HG02763 (cell line): ENCODE data around the gene NOVA2.

ENCODE experiments used
- ATAC-seq: cut with Tn5 transposase; IDR thresholded peaks from one replicate; pipeline ENCODE4 v1.9.1; 2021; ENCODE audit warnings: mild to moderate bottlenecking, moderate library complexity; ENCODE audit not compliant: unreplicated experiment

Gene NOVA2

DNA sequence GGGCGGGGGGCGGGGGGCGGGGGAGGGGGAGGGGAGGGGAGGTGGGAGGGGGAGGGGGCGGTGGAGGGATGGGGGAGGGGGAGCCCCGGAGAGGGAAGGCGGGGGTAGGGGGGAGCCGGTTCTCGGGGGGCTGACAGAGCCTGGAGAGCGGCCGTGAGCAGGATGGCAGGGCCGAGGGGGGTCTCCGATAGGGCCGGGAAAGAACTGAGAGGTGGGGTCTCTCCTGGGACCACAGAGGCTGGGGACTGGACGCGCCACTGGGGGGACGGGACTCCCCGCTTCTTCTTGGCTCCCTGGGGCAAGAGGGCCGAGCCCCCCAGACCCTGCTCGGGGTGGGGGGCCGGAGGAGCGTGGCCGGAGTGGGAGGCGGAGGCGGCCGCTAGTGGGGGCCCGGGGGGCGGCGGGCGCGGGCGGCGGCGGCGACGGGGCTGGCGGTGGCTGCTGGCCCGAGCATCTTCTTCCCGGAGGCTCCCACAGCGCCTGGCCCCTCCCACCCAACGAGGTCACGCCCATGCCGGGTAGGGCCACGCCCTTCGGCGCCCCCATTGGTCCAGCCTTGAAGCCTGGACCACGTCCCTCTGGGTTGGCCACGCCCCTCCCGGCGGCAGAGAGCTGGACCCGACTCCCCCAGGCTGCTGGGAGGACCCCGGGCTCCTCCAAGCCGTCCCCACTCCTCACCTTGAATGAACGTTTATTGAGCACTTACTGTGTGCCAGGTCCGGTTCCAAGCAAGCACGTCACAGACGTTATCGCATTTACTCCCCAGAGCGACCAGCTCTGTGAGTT is at the start of gene NOVA2:
Gene NOVA2, minus strand, starts transcription at position 313 of the 786 bp plus-strand sequence. CDS start 514 bp downstream, outside the sequence.
- no peak for ATAC-seq

GRCh38 chr19:46023311-46023779 is 49.7 kb upstream of the NOVA2 start:
- ATAC-seq = no peak

- ATAC-seq = no peak
Observed at GRCh38 chr19:46022431-46023310, 49.0 kb upstream of the NOVA2 start, which contains the start of gene PGLYRP1. PGLYRP1 (minus strand) TSS chr19:46023053; CDS start chr19:46023021, 32 bp downstream.

DNA sequence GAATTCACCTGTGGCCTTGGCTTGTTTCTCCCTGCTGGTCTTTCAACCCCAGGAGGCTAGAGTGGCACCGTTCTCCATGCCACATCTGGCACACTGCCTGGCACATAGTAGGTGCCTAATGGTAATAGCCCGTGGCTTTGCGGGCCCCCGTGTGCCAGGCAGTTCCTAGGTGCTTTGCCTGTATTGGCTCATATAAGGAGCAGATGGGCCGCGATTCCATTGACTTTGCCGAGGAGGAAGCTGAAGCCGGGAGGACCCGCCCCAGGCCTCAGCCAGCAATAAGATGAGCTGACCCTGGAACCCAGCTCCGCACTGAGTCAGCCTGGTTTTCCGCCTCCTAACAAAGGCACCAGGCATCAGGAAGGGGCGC is 48.4 kb upstream of the NOVA2 start:
- ATAC-seq = no peak

- ATAC-seq = no peak
Observed at GRCh38 chr19:46021531-46022041, 47.9 kb upstream of the NOVA2 start.

GRCh38 chr19:46020819-46021125 is 47.1 kb upstream of the NOVA2 start:
- no peak for ATAC-seq

DNA sequence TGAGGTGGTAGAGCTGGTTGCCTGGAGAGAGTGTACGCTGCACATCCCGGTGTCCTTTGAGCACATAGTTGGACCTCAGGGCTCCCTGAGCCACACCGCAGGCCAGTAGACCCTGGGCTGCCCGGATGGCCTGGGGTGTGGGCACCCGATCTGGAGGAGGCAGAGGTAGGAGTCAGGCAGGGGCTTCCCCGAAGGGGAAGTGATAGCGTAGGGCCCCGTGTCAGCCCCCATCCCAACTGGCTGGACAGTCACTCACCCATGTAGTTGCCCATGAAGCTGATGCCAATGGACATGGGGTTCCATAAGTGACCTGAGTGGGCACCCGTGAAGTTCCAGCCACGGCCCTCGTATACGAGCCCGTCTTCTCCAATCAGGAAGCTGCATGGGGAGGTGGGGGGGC is 45.6 kb upstream of the NOVA2 start:
- ATAC-seq = no peak

DNA sequence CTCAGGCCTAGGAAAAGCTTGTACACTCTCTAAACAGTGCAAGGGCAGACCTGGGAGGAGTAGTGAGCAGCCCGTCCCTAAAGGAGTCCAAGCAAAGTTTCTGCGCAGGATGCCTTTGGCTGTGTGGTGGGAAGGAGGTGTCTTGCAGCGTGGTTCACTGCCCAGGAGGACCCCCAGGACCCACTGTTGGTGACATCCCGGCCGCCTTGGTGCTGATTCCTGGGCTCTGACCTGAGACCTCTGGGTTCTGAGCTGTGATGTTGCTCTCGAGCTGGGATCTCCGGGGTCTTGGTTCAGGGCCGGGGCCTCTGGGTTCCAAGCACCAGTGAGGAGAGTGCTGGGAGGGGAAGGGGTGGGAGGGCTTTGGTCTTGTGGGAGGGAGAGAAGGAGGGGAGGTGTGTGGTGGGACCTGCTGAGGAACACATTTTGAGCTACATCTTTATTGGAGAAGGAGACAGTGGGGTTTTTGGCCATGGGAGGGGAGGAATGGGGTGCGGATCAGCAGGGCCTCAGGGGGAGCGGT is 45.1 kb upstream of the NOVA2 start:
- no peak for ATAC-seq

DNA sequence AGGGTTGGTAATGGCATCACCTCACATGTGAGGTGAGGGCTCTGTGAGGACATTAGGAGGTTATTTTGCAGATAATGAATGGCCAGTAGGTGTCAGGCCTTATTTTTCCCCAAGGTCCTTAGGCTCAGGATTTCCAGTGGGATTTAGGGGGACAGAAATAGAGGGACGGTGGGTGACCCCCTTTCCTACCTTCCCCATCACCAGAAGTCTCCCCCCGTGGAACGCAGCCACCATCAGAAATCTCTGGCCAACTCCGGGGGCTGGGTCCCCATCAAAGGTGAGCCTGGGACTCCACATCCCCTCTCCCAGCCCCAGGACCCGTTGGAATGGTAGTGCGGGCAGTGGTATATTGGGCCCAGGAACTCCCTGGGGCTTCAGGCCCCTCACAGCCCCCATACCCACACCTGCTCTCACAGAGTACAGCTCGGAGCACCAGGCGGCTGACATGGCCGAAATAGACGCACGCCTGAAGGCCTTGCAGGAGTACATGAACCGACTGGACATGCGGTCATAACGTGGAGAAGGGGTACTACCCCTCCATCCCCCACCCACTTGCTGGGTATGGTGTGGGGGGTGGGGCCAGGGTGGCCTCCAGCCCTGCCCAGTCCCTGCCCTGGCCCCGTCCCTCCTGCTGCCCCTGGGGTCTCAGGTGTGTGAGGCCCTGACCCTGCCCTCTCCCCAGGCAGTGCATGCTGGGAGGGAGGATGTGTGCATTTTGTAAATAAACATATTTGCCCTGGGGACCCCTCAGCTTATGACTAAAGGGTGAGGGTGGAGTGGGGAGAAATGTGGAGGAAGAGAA is 44.4 kb upstream of the NOVA2 start:
- ATAC-seq = no peak

- ATAC-seq = no peak
Observed at GRCh38 chr19:46017095-46017429, 43.4 kb upstream of the NOVA2 start.

- no peak for ATAC-seq
Observed at GRCh38 chr19:46016426-46017094, 42.9 kb upstream of the NOVA2 start.

DNA sequence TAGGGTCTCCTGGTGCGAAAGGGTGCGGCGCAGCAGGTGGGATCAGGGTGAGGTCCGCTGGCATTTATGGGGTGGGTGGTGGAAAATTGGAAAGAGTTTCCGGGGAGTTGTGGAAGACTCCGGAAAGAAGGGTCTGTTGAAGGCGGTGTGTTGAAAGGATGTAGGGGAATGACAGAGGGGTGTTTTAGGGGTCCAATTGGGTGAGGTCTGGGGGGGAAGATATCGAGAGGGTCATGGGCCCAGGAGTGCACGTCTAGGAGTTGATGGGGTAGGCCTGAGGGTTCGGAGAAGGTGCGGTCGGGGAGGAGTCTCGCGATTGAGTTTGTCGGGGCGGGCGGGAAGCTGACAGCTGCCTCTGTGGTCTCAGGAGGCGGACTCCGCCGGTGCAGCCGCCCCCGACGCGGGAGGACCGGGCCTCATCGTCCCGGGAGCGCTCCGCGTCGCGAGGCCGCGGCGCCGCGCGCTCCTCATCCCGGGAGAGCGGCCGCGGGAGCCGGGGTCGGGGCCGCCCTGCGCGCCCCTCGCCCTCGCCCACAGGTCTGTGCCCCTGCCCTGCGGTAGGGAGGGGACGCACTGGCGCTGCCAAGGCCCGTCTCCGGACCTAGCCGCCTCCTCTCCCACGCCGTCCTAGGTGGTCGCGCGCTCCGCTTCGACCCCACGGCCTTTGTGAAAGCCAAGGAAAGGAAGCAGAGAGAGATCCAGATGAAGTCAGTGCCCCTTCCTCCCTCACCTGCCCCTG is 42.2 kb upstream of the NOVA2 start:
- no peak for ATAC-seq

- ATAC-seq = no peak
Observed at GRCh38 chr19:46014941-46015686, 41.4 kb upstream of the NOVA2 start.

GRCh38 chr19:46014534-46014933 is 40.9 kb upstream of the NOVA2 start:
- no peak for ATAC-seq

GRCh38 chr19:46009530-46010510 is 36.2 kb upstream of the NOVA2 start:
- no peak for ATAC-seq

DNA sequence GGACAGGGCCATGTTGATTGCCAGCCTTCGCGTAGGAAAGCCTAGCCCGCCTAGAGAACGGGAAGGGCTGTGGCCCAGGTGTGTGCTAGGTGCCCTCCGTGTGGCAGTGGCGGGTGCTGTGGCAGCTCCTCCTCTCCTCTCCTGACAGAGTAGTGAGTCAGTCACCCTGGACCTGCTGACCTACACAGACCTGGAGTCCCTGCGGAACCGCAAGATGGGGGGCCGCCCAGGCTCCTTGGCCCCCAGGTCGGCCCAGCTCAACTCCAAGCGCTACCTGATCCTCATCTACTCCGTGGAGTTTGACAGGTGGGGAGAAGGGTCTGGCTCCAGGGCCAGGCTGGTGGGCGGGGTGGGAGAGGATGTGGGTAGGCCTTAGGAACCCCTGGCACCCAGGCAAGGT is 32.7 kb upstream of the NOVA2 start:
- no peak for ATAC-seq

- ATAC-seq = no peak
Observed at GRCh38 chr19:46002678-46003275, 29.1 kb upstream of the NOVA2 start.
